SH-SY5Y (cell line): ENCODE results near the gene ZNF468.

Experiments
- GATA2 ChIP-seq: IDR thresholded peaks from 2 replicates; pipeline ENCODE4 v1.6.1; 2011; ENCODE audit warnings: mild to moderate bottlenecking, low read depth, low read length
- GATA3 ChIP-seq: IDR thresholded peaks from 2 replicates; pipeline ENCODE4 v1.6.1; 2011; ENCODE audit warnings: low read depth, mild to moderate bottlenecking, low read length, moderate library complexity

The ZNF468 gene

DNA sequence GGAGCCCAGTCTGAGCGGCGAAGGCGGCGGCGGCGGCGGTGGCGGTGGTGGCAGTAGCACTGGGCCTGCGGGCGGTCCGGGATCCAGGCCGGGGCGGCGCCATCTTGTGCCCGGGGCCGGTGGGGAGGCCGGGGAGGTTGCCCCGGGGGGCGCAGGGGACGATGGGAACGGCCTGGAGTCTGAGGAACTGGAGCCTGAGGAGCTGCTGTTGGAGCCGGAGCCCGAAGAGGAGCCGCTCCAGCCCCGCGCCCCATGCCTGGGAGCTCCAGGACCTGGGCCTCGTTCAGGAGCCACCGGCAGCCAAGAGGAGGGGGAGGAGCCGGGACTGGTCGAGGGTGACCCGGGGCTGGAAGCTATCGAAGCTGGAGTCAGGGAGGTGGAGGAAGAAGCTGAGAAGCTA lies 47.6 kb downstream of the ZNF468 start:
- TF ChIP-seq GATA2, result no peak
- TF ChIP-seq GATA3, result no peak

DNA sequence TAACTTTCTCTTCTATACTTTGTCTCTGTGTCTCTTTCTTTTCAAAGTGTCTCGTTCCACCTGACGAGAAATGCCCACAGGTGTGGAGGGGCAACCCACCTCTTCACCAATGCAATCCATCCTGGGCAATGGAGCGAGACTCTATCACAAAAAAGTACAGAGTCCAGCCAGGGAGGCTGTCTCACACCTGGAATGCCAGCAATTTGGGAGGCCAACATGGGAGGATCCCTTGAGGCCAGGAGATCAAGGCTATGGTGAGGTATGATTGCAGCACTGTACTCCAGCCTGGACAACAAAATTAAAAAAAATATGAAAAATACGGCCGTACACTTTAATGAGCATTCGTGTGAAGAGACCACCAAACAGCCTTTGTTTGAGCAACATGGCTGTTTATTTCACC lies 68.0 kb downstream of the ZNF468 start:
- TF ChIP-seq GATA2 (no peak), GATA3 (no peak)
